HG03159 (cell line): ENCODE results near the gene ALPK3.

Source experiments
- ATAC-seq: cut with Tn5 transposase; IDR thresholded peaks from one replicate; pipeline ENCODE4 v1.9.1; 2021; ENCODE audit warnings: mild to moderate bottlenecking, moderate library complexity; ENCODE audit not compliant: unreplicated experiment

ALPK3 gene

DNA sequence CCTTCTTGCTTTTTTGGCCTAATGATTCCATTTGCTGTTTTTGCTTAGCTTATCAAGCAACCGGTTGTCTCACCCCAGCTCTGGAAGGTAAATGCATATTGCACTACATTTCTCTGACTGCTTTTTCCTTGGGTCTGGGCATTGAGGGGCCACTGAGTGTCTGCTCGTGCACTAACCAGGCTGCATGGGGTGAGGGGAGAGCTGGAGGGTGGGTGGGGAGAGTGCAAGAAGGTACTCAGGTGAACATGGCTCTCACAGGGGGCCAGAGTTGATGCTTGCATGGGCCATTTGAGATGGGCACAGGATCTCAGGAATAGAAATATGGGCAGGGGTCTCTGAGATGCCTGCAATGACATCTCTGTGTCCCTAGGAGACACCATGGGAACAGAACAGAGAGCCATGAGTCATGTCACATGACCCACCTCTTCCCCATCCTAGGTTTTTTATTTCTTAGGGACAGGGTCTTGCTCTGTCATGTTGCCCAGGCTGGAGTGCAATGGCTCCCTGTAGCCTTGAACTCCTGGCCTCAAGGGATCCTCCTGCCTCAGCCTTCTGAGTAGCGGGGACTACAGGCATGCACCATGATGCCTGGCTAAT lies 6.2 kb downstream of the ALPK3 start:
- no peak for ATAC-seq

DNA sequence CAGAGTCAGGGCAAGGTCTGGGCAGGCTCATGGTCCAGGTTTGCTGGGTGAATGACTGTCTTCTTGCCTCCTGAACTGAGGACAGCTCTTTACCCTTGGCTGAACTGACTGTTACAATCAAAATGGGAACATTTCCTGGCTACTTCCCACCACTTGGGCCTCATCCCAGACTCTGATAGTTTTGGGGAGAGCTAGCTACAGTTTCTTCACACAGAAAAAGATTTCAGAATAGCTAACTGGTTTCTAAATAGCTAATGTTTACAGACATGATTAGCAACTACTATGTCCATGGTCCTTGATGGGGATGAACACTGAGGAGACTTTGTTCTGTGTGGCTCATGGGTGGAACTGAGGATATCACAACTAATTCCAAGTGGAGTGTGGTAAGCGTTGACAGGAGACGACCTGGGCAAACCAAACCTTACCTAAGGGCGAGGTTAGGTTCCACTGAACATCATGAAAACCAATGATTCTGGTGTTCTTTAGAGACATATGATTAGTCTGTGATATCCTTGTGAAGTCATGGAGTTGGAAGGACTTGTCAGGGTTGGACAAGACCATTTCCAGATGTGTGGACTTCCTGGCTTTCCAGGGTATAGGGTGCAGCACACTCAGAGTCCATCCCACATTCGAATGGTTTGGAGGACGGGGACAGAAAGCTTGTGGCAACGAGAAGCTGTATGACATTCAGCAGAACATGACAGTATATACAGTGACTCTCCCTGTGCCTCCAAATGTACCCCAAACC lies 7.3 kb downstream of the ALPK3 start:
- no peak for ATAC-seq

DNA sequence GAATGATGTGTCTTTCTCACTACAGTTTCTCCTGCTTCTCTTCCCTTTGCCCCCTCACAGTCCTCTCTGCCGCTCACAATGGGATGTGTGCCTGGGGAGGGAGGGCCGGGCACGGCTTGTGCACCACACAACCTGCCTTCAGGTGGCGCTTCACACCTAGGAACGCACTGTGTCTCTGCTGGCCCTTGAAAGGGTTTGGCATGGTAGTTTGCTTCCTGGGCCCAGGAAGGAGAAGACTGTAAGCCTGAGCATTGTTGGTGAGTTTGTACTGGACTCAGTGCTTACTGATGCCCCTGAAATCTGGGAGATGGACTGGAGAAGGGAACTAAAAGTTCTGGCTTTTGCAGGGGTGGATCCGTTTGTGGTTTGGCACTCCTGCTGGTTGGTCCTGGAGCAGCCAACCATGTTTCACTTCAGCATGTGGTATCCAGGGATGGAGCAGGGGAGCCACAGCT lies 9.2 kb downstream of the ALPK3 start:
- no peak for ATAC-seq

DNA sequence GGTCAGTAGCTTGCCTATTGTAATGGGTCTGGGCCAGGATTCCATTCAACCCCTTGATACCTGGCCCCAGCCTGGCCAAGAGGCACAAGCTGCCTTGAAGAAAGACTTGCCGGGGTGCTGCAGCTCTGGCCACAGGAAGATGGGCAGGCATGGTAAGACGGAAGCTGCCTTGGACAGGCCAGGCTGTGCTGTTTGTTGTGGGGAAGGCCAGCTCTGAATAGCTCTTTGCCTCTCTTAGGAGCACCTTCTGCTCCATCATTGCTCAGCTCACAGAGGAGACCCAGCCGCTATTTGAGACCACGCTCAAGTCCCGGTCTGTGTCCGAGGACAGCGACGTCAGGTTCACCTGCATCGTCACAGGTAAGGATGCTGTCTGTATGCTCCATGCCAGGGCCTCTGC lies 10.1 kb downstream of the ALPK3 start:
- no peak for ATAC-seq

DNA sequence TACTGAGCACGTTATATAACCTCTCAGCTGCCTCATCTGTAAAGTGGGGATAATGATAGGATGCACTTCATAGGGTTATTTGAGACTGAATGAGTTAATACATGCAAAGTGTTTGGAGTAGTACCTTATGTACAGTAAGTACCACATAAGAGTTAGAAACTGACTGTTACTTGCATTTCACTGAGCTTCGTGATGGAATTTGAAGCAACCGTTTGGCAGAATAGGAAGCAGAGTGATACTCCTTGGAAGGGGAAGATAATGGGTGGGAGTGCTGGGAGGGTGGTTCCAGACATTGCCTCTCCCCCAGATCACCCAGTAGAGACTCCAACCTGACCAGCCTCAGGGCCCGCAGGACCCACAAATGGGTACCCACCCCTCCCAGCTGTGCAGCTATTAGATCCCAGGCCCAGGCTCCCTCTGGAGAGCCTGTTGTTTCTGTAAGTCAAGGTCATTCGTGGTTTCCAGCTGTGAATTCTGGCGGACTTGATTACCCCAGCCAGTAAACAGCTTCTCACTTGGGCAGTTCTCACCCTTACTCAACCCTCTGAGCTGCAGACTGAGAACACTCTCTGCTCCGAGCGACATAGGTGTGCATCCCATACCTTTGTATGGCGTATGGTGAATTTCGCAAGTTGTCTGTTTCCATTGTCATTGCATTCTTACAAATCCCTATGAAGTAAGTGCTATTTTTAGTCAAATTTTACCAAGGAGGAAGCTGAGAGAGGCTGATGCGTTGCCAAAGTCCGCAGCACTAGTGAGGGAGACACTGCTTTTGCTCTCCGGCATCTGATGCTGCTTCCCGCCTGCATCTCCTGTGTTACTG lies 11.1 kb downstream of the ALPK3 start:
- ATAC-seq = no peak

DNA sequence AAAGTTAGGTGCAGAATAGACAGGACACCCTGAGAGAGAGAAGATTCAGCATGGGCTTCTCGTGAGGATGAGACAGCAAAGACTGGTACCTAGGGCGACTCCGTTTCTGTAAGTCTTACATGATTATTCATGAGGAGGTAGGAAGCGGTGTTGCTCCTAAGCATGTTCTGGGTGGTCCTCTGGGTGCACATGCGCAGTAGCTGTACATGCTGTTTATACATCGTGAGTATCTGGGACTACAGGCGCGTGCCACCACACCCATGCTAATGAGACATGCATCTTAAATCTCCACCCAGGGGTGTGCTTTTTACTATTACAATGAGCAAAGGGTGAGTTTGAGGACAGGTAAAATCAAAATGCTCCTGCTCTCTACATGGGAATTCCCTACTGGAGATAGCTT lies 12.3 kb downstream of the ALPK3 start:
- ATAC-seq = no peak

DNA sequence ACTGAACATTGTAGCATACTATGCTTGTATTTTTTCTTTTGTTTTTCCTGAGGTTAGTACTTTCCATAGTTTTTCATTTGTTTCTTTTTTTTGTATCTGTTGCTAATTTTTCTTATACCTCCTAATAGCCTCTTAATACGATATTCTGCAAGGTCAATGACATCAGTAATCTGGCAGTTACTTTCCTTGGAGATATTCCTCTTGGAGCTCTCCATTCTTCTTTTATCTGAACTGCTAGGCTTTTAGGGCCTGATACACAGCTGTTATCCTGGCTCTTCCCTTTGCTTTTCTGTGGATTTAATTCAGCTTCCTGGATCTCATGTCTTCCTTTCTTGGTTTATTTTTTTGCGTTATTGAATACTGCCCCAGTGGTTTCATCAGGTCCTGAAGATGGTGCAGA lies 12.9 kb downstream of the ALPK3 start:
- no peak for ATAC-seq

DNA sequence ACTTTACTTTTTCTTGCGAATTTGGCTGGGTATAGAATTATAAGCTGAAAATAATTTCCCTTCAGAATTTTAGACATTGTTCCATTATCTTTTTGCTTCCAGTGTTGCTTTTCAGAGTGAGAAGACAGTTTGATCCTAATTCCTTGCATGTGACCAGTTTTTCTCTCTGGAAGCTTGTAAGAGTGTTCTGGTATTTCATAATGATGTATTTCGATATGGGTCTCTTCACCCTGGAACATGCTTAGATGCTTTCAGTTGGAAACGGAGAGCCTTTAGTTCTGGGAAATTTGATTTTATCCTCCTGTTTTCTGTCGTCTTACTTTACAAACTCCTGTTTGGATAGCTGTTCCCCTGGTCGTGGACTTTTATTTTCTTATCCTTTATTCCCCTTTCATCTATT lies 13.9 kb downstream of the ALPK3 start:
- no peak for ATAC-seq

DNA sequence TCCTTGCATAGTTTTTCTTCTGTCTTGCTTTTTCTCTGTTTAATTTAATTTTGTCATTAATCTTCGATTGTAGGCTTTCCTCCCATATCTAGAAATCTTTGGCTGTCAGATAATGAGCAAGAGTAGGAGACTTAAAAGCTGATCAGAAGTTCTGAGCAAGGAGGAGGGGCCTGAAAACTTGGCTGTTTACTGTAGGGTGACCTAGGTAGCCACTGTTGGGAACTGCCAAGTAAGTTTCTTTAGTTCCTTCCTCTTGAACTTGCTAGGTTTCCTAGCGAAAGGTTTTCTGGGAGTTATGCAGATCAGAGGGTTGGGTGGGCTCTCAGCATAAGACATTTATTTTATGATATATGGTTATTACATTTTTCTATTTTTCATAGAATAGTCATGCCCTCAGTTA lies 14.5 kb downstream of the ALPK3 start:
- no peak for ATAC-seq

DNA sequence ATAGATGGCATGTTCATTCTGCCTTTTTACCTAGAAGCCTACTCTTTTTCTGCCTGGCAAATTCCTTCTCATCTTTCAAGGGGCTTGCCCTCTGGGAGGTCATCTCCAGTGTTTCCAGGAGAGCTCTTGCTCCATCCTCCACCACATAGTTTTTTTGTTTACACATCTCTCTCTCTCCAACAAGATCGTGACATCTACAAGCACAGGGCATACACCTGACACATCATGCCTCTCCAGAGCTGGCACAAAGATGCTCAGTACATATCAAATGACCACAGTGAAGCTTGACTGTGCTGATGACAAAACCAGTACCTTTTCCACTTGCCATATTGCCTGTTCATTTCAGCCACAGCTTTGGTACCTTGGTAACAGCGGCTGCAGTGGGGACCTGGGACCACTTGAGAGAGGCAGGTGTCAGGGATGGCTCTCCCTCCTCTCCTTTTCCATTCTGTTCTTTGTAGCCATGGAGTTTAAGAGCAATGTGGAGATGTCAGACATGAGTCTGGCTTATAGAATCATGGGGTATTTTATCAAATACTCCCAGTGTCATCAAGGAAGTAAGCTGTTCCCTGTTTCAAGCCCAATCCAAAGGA lies 15.4 kb downstream of the ALPK3 start:
- no peak for ATAC-seq

DNA sequence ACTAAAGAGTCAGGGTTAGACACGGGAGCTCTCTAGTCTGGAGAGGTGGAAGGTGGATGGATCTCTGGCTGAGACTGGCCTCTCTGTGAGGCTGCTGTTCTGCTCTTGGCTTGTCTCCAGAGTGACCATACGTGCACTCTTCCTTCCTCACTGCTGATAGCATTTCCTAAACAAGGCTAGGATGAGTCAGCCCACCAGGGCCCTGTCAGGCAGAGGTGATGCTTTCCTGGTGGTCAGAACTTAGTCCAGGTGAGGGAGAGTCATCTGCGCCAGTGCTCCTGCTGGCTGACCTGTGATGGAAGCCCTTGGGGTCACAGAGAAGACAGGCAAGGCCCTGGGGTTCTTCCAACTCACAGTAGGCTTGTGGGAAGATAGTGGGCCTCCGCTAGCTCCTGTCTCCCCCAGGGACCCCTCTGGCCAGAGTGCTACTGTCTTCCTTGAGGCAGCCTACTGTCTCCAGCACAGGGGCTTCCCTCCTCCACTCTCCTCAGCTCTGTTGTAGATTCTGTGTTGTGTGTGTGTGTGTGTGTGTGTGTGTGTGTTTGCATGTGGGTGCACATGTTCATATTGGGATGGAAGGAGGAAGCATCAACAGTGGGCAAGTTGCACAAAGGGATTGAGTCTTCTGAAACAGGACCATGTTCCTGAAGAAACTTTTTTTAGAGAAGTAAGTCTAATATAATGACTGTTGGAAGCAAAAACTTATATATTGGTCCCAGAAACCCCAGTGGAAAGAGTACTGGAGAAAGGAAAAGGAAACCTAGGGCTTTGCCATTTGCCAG lies 16.5 kb downstream of the ALPK3 start:
- ATAC-seq = no peak

DNA sequence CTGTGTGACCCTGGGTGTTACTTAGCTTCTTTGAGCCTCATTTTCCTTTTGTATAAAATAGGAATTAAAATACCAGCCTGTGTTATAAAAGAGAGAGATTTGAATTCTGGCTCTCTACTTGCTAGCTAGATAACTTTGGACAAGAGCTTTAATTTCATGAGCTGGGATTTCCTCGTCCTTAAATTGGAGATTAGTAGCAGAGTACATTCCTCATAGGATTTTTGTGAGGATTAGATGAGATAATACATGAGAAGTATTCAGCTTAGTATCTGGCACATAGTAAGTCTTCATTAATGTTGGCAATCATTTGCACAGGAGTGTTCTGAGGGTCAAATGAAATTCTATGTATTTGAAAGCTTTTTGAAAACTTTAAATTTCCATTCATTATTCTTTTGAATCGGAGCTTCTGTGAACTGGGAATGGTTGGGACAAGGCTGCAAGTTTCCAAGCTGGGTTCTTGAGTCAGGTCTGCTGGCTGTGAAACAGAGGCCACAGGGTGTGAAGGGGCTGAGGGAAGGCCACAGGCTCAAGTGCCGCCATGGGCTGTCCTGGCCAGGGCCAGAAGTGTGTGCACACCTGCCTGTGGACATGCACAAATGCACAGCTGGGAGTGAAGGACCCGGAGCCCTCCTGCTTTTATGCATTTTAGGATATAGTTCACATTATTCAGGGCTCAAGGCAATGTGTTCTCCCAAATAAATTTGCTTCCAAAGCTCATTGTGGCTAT lies 17.2 kb downstream of the ALPK3 start:
- no peak for ATAC-seq

DNA sequence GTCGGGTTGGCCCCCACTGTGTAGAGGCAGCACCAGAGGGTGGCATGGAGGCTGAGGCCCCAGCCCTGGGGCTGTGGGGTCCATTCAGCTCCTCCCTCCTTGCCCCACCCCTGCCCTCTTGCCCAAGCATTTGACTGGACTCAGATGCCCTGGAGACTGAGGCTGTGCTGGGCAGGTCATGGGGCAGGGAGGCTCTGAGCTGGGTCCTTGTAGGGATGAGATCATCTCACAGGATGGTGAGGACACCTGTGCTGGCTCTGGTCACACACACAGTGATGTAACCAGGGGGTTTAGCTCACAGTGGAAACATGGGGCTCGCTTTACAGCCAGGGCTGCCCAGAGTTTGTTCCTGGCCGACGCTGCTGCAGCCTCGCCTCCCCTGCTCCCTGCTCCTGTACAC lies 17.8 kb downstream of the ALPK3 start:
- ATAC-seq = no peak

DNA sequence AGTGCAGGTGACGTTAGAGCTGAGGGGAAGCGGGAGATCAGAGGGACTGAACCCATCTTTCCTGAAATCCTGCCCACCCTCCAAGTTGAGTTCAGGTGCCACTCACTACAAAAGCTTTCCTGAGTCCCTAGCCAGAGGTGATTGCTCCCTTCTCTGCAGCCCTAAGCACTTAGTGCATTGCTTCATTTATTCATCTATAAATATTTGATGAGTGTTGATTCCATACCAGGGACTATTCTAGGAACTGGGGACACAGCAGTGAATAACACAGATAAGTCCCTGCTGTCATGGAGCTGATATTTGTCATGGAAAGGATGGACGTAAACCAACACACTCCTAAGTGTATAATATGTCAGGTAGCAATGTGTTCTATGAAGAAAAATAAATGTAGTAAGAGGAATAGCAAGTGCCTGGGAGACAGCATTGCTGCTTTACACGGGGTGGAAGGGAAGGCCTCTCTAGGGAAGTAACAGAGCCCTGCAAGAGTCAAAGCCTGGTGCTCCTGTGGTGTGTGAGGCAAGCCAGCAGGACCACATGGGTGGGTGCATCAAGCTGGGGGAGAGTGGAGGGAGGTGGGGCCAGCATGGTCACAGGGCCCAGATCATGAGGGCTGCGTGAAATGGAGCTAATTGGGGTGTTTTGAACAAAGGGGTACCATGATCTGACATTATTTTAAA lies 18.6 kb downstream of the ALPK3 start:
- no peak for ATAC-seq

DNA sequence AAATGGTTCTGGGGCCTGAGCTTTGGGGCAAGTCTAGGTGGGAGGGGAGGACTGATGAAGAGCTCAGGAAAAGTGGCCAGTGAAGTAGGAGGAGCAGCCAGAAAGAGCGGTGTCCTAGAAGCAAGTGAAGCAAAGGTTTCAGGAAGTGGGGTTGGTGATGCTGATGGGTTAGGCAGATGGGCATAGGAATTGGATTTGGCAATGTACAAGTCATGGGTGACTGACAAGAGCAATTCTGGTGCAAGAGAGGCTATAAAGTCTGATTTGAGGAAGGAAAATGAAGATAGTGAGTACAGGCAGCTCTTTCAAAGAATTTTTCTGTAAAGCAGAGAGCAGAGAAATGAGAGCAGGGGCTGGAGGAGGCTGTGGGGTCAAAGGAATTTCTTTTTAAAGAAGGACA lies 19.7 kb downstream of the ALPK3 start:
- ATAC-seq = no peak

DNA sequence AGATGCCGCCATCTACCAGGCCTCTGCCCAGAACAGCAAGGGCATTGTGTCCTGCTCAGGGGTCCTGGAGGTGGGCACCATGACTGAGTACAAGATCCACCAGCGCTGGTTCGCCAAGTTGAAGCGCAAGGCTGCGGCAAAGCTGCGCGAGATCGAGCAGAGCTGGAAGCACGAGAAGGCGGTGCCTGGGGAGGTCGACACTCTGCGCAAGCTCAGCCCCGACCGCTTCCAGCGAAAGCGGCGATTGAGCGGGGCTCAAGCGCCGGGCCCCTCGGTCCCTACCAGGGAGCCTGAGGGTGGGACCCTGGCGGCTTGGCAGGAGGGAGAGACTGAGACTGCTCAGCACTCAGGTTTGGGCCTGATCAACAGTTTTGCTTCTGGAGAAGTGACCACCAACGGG lies 22.6 kb downstream of the ALPK3 start:
- ATAC-seq = no peak

DNA sequence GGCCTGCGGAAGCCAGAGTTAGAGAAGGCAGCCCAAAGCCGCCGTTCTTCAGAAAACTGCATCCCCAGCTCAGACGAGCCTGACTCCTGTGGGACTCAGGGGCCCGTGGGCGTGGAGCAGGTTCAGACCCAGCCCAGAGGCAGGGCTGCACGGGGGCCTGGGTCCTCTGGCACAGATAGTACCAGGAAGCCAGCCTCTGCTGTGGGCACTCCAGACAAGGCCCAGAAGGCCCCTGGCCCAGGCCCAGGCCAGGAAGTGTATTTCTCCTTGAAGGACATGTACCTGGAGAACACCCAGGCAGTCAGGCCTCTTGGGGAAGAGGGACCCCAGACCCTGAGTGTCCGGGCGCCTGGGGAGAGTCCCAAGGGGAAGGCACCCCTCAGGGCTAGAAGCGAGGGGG lies 23.1 kb downstream of the ALPK3 start:
- ATAC-seq = no peak

DNA sequence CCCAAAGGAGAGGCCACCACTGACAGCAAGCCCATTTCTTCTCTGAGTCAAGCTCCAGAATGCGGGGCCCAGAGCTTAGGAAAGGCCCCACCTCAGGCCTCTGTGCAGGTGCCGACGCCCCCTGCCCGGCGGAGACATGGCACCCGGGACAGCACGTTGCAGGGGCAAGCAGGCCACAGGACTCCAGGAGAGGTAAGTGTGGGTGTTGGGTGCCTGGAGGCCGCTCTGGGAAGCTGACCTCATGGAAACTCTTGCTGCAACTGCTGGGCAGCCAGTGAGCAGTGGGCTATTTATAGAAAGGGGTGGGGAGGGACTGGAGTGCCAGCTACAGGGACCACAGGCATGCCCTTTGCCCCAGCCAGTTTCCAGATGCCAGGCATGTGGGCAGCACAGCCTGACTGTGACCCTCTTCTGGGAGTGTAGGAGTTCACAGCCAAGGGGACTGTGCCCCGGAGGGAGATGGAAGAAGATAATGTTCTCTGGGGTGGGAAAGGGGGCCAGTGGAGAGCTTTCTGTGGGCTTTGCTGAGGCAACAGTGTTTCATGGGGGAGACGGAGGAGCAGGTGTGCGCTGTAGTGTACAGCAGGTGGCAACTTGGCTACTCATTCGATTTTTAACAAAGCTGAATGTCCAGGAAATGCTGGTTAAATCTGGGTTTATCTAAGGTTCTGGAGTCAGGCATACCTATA lies 23.7 kb downstream of the ALPK3 start:
- no peak for ATAC-seq

DNA sequence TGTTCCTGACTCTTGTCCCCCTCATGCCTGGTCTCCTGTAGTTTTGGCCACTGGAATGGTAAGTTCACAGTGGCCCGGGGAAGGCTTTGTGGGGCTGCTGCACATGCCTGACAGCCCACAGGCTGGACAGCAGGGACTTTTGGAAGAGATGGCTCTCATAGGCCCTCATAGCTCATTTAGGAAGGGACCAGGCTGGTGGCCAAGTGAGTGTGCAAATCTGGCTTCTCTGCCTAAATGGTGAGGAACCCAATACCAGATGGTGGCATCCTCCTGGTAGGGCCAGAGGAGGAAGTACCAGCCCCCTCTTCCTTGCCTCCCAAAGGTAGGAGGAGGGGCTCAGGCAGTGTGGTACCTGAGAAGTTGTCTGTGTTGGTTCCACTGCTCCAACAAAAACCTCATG lies 25.6 kb downstream of the ALPK3 start:
- no peak for ATAC-seq
